Esophagus squamous epithelium (tissue), 5 donors: ENCODE results near the gene ITIH2. TPM values are rescaled to one million over a fixed set of nuclear protein-coding genes. Genes with fewer than 3 reads are reported as not detected.
"Not testable (repeated sequence)": the region's sequence is repeated elsewhere in the genome, so short reads cannot be mapped to it uniquely, and the experiment has no call there.

ENCODE experiments used
- DNase-seq: peaks from one replicate; lab custom pipeline; 2025; lab: John Stamatoyannopoulos, UW
- H3K27ac ChIP-seq, 4 donors: fragments of 200-600 bp; sonication (generic); one replicate each; pipeline ENCODE4 v1.5.1; 2016 to 2019; ENCODE audit warnings: mild to moderate bottlenecking in 1 of 4
- H3K27me3 ChIP-seq, 4 donors: fragments of 200-600 bp; sonication (generic); 1 replicate in 3 of 4; 2 replicates in 1 of 4; pipeline versions ENCODE4 v1.5.1 to v1.6.0; 2017 to 2021; ENCODE audit warnings: antibody characterized with exemption in 1 of 4
- H3K36me3 ChIP-seq, 3 donors: fragments of 200-600 bp; sonication (generic); one replicate each; pipeline ENCODE4 v1.5.1; 2016 to 2019
- H3K4me1 ChIP-seq, 3 donors: fragments of 200-600 bp; sonication (generic); one replicate each; pipeline ENCODE4 v1.5.1; 2017 to 2019
- H3K4me3 ChIP-seq, 4 donors: fragments of 200-600 bp; sonication (generic); 1 replicate in 3 of 4; 2 replicates in 1 of 4; pipeline ENCODE4 v1.5.1; 2016 to 2019; ENCODE audit warnings: mild to moderate bottlenecking in 2 of 4, moderate library complexity in 1 of 4
- H3K9me3 ChIP-seq, 3 donors: fragments of 200-600 bp; sonication (generic); one replicate each; pipeline ENCODE4 v1.5.1; 2016 to 2019
- CTCF ChIP-seq, 6 experiments: fragments of 450-650 bp in 4 of 6; fragments of 200-600 bp in 2 of 6; sonication (generic) in 2 of 6; IDR thresholded peaks; one replicate each; pipeline ENCODE4 v1.5.1; 2016 to 2019; ENCODE audit warnings: antibody characterized with exemption in 6 of 6, mild to moderate bottlenecking in 4 of 6, moderate library complexity in 4 of 6
- POLR2A ChIP-seq, 4 donors: fragments of 450-650 bp; IDR thresholded peaks; one replicate each; pipeline ENCODE4 v1.6.1; 2017; ENCODE audit warnings: antibody characterized with exemption in 4 of 4, mild to moderate bottlenecking in 4 of 4, moderate library complexity in 3 of 4
- WGBS, 2 donors: methylation state at CpG; one replicate each; pipeline ENCODE4 v1.1.5; 2018; 5-methylcytosine and 5-hydroxymethylcytosine counted together
- intact Hi-C: fragments of 100-400 bp; cut with DNase I; formaldehyde crosslinking; loops from one replicate; pipeline ENCODE4 v1.15.0; 2022
- total RNA-seq, 4 donors: library from RNA; depleted of rRNA; stranded (reverse); fragments of >200 nt; gene quantifications; one replicate each; pipeline ENCODE4 v1.1.0, GENCODE V29; 2016
- donor health status: DM: yes; HTN: yes; CAD: no.

Gene ITIH2
- total RNA-seq, 4 donors from 2014 or later = not detected

DNA sequence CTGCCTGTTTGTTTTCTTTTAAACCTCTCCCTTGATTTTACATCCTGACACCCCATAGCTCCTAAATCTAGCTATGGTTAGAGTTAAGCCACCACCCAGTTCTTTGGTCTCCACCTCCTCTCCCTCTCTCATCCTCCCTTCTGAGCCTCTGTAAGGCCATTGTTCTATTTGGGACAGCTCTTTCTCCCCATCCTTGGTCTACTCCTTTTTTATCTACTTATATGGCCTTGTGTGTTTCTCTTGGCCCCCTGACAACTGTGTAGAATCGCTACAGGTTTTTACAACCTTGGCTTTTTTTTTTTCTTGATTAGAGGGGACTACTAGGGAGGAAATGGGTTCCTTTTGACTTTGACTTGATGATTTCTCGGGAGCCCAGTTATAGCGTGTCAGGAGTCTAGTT, 33.0 kb upstream of the ITIH2 start:
- Histone ChIP-seq H3K9me3 (no peaks in the 10 kb centered on the region), H3K4me1 (peaks cover 3 to 22% (median 7%) of the 10 kb centered on the region in 3 donors), H3K4me3 (no peak overlapping the region), H3K27ac (no peak overlapping the region), H3K36me3 (no peaks in the 10 kb centered on the region), H3K27me3 (peaks cover 0 to 85% (median 0%) of the 10 kb centered on the region in 4 donors)
- DNase-seq = no peak
- TF ChIP-seq CTCF (IDR thresholded peaks at IDR 0.05) (no peak), POLR2A (IDR thresholded peaks at IDR 0.05) (no peak)
- intact Hi-C loops = no loop called here
- WGBS, 2 donors = 85 to 90% methylated on average over 3 of the region's 3 CpGs

- no peak for DNase-seq
- H3K27ac ChIP-seq = no peak overlapping the region
- no peaks in the 10 kb centered on the region for H3K9me3 ChIP-seq
- WGBS, 2 donors = 80 to 85% methylated on average over 23 of the region's 23 CpGs
- no peaks in the 10 kb centered on the region for H3K36me3 ChIP-seq
- TF ChIP-seq POLR2A (IDR thresholded peaks at IDR 0.05) = no peak
- TF ChIP-seq CTCF (IDR thresholded peaks at IDR 0.05) = no peak
- peaks cover 0 to 79% (median 0%) of the 10 kb centered on the region in 4 donors for H3K27me3 ChIP-seq
- peaks cover 0 to 4% (median 3%) of the 10 kb centered on the region in 3 donors for H3K4me1 ChIP-seq
- intact Hi-C loops = no loop called here
- H3K4me3 ChIP-seq = no peak overlapping the region
These were observed 30.6 kb upstream of the ITIH2 start for GRCh38 chr10:7672341-7673134.

GRCh38 chr10:7679256-7679655, 23.9 kb upstream of the ITIH2 start:
- Histone ChIP-seq H3K27ac (no peak overlapping the region), H3K27me3 (peaks cover 0 to 31% (median 0%) of the 10 kb centered on the region in 4 donors), H3K36me3 (no peaks in the 10 kb centered on the region), H3K4me1 (no peaks in the 10 kb centered on the region), H3K9me3 (no peaks in the 10 kb centered on the region), H3K4me3 (no peak overlapping the region)
- 77 to 93% methylated on average over 1 of the region's 1 CpG for WGBS, 2 donors
- intact Hi-C loops = no loop called here
- no peak for TF ChIP-seq POLR2A (IDR thresholded peaks at IDR 0.05)
- no peak for TF ChIP-seq CTCF (IDR thresholded peaks at IDR 0.05)
- DNase-seq = no peak

DNA sequence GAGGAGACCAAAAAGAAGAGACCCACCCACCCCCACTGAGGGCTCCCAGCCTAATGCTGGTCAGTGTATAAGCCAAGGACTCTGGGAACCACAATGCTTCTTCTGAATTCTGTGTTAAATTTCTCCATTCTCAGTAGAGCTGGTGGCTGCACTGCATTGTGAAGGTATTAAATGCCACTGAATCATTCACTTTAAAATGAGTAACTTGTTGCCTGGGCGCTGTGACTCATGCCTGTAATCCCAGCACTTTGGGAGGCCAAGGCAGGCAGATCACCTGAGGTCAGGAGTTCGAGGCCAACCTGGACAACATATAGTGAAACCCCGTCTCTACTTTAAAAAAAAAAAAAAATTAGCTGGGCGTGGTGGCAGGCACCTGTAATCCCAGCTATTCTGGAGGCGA, 23.0 kb upstream of the ITIH2 start:
- 19 to 63% methylated on average over 3 to 5 of the region's 5 CpGs for WGBS, 2 donors
- H3K27ac ChIP-seq, H3K4me1 ChIP-seq, H3K36me3 ChIP-seq, intact Hi-C loops, H3K4me3 ChIP-seq, DNase-seq, H3K9me3 ChIP-seq: not testable (repeated sequence)
- H3K27me3 ChIP-seq = peaks cover 0 to 22% (median 0%) of the 10 kb centered on the region in 4 donors

DNA sequence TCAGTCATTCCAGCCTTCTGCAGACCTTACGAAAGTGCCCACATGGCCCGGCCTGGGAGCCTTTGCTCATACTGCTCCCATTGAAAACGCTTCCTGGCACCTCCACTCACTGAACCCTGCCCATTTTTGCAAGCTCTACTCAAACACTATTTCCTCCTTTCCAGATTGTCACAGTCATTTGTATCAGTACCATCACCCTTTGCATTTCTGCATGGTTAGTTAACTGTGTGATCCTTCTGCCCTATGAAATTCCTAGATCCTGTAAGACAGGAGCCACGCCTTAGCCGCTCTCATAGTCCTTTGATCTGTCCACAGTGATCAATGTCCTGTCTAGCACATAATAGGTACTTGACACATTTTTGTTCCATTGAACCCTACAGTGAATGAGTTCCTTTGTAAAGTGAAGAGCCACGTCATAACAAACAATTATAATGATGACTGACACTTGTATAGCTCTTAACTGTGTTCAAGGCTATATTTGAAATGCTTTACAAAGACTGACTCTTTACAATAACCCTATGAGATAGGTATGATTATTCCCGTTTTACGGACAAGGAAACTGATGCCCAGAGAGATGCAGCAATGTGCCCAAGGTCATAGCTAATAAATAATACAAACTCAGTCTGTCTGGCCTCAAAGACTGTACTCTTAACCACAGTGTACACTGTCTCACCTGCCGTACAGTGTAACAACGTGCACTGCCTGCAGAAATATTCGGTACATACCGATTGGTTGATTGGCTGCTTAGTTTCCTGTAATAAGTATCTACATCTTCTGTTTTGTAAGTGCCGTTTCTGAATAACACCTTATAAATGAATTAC, 16.6 kb upstream of the ITIH2 start:
- intact Hi-C loops = loop anchor here (5.0 kb wide), 1 partner anchor 159 kb away; no protein-coding TSS in a partner anchor

More for the DNA sequence above, 16.6 kb upstream of the ITIH2 start:
- Histone ChIP-seq H3K4me3 (no peak overlapping the region), H3K9me3 (peaks cover 0 to 8% (median 6%) of the 10 kb centered on the region in 3 donors), H3K27me3 (peaks cover 0 to 16% (median 0%) of the 10 kb centered on the region in 4 donors), H3K4me1 (peaks cover 0 to 8% (median 0%) of the 10 kb centered on the region in 3 donors), H3K36me3 (no peaks in the 10 kb centered on the region), H3K27ac (no peak overlapping the region)
- WGBS, 2 donors = 44 to 62% methylated on average over 13 of the region's 13 CpGs
- no peak for DNase-seq
- TF ChIP-seq POLR2A (IDR thresholded peaks at IDR 0.05) (no peak), CTCF (IDR thresholded peaks at IDR 0.05) (no peak)
